ENCODE measurements around the gene ZNF841.

The ZNF841 gene

GRCh38 chr19:52138278-52138982 is 42.9 kb upstream of the ZNF841 start:
- DNase-seq (ENCODE audit: insufficient read length, low spot score) (no peak), FAIRE-seq (no peak)
- TF ChIP-seq CTCF (IDR thresholded peaks at IDR 0.05; ENCODE audit: insufficient read depth, missing control alignments), result no peak

GRCh38 chr19:52120286-52120685 is 24.7 kb upstream of the ZNF841 start:
- TF ChIP-seq CTCF (IDR thresholded peaks at IDR 0.05; ENCODE audit: insufficient read depth, missing control alignments), result no peak
- DNase-seq (ENCODE audit: insufficient read length, low spot score) (no peak), FAIRE-seq (no peak)

GRCh38 chr19:52115526-52116053 is 20.0 kb upstream of the ZNF841 start:
- no peak for TF ChIP-seq CTCF (IDR thresholded peaks at IDR 0.05; ENCODE audit: insufficient read depth, missing control alignments)
- FAIRE-seq (no peak), DNase-seq (ENCODE audit: insufficient read length, low spot score) (no peak)

- no peak for DNase-seq (ENCODE audit: insufficient read length, low spot score)
- FAIRE-seq, result no peak
- TF ChIP-seq CTCF (IDR thresholded peaks at IDR 0.05; ENCODE audit: insufficient read depth, missing control alignments), result no peak
Measured at GRCh38 chr19:52114691-52115090, 19.1 kb upstream of the ZNF841 start.

- DNase-seq (ENCODE audit: insufficient read length, low spot score) (no peak), FAIRE-seq (no peak)
- no peak for TF ChIP-seq CTCF (IDR thresholded peaks at IDR 0.05; ENCODE audit: insufficient read depth, missing control alignments)
Measured at GRCh38 chr19:52112624-52113023, 17.1 kb upstream of the ZNF841 start.

- no peak for FAIRE-seq
- no peak for DNase-seq (ENCODE audit: insufficient read length, low spot score)
- no peak for TF ChIP-seq CTCF (IDR thresholded peaks at IDR 0.05; ENCODE audit: insufficient read depth, missing control alignments)
Measured at GRCh38 chr19:52110780-52111179, 15.2 kb upstream of the ZNF841 start.

GRCh38 chr19:52102782-52103181 is 7.2 kb upstream of the ZNF841 start:
- no peak for TF ChIP-seq CTCF (IDR thresholded peaks at IDR 0.05; ENCODE audit: insufficient read depth, missing control alignments)
- FAIRE-seq, result no peak
- no peak for DNase-seq (ENCODE audit: insufficient read length, low spot score)
